OCI-LY7 (cell line): Measurements from ENCODE around the gene AOX1. TPM values are rescaled to one million over a fixed set of nuclear protein-coding genes. Genes with fewer than 3 reads are reported as not detected.

Experiments used
- BruUV-seq: library from RNA; stranded (reverse); fragments of 400-500 nt; replicated peaks from 2 replicates; lab custom pipeline; 2021; lab: Mats Ljungman, UMichigan
- CTCF ChIA-PET: fragments of 300-600 bp; sonication (Branson Sonifier 250); formaldehyde crosslinking; loops from one replicate; lab custom pipeline; 2022; ENCODE audit warnings: antibody characterized with exemption; ENCODE audit not compliant: unreplicated experiment; lab: Charles Lee
- POLR2A ChIA-PET: fragments of 300-600 bp; sonication (Branson Sonifier 250); formaldehyde crosslinking; loops from one replicate; lab custom pipeline; 2022; ENCODE audit warnings: antibody characterized with exemption; lab: Charles Lee
- DNase-seq: peaks from one replicate; pipeline ENCODE4 v3.0.0-alpha.2; 2015; ENCODE audit warnings: low spot score
- H2AFZ ChIP-seq: fragments of 200-600 bp; sonication (generic), shearing (Covaris generic); 2 replicates; pipeline ENCODE4 v1.6.1; 2014; ENCODE audit warnings: mild to moderate bottlenecking, antibody characterized with exemption, low read length, moderate library complexity
- H3K27ac ChIP-seq: fragments of 200-600 bp; sonication (generic); 2 replicates; pipeline ENCODE4 v1.5.1; 2014; ENCODE audit warnings: mixed run types, low read depth, mild to moderate bottlenecking, moderate library complexity, low read length, inconsistent platforms; ENCODE audit not compliant: poor library complexity, severe bottlenecking
- H3K36me3 ChIP-seq: fragments of 200-600 bp; sonication (generic); 2 replicates; pipeline ENCODE4 v1.6.1; 2014; ENCODE audit warnings: mild to moderate bottlenecking, antibody characterized with exemption, low read length, moderate library complexity, mixed read lengths; ENCODE audit not compliant: insufficient read depth
- H3K4me1 ChIP-seq: fragments of 200-600 bp; sonication (generic); 2 replicates; pipeline ENCODE4 v1.5.1; 2014; ENCODE audit warnings: mild to moderate bottlenecking, low read length; ENCODE audit not compliant: insufficient read depth, poor library complexity, severe bottlenecking
- H3K4me2 ChIP-seq: fragments of 200-600 bp; sonication (generic); 2 replicates; pipeline ENCODE4 v1.6.1; 2014; ENCODE audit warnings: mild to moderate bottlenecking, low read length
- H3K4me3 ChIP-seq: fragments of 200-600 bp; sonication (generic); 2 replicates; pipeline ENCODE4 v1.5.1; 2014; ENCODE audit warnings: mild to moderate bottlenecking, low read depth, low read length; ENCODE audit not compliant: poor library complexity, severe bottlenecking
- H3K79me2 ChIP-seq: fragments of 200-600 bp; sonication (generic); 2 replicates; pipeline ENCODE4 v1.6.1; 2016; ENCODE audit warnings: low read depth, mild to moderate bottlenecking, low read length, moderate library complexity, mixed read lengths; ENCODE audit not compliant: insufficient read depth
- H3K9me2 ChIP-seq: fragments of 200-600 bp; sonication (generic); 2 replicates; pipeline ENCODE4 v1.6.1; 2016; ENCODE audit warnings: mild to moderate bottlenecking, low read length, mixed read lengths; ENCODE audit not compliant: insufficient read depth
- H3K9me3 ChIP-seq: fragments of 200-600 bp; sonication (generic); 2 replicates; pipeline ENCODE4 v1.6.1; 2014; ENCODE audit warnings: mild to moderate bottlenecking, mixed run types, low read length, mixed read lengths
- H4K20me1 ChIP-seq: fragments of 200-600 bp; sonication (generic); 2 replicates; pipeline ENCODE4 v1.6.1; 2014; ENCODE audit warnings: mild to moderate bottlenecking, antibody characterized with exemption, low read length, moderate library complexity, mixed read lengths; ENCODE audit not compliant: insufficient read depth
- CTCF ChIP-seq: fragments of 200-600 bp; sonication (generic); conservative IDR thresholded peaks from 2 replicates; pipeline ENCODE4 v1.5.1; 2014; ENCODE audit warnings: mild to moderate bottlenecking, antibody characterized with exemption, low read length, moderate library complexity, mixed read lengths
- EZH2phosphoT487 ChIP-seq: fragments of 200-600 bp; sonication (generic); IDR thresholded peaks from 2 replicates; pipeline ENCODE4 v1.6.1; 2018; ENCODE audit warnings: low read depth, borderline replicate concordance, mild to moderate bottlenecking, mixed run types, antibody characterized with exemption, low read length, moderate library complexity, mixed read lengths
- intact Hi-C: fragments of 100-400 bp; cut with micrococcal nuclease; formaldehyde crosslinking; loops from one replicate; pipeline ENCODE4 v1.10.0; 2022; ENCODE audit not compliant: unreplicated experiment
- total RNA-seq, 2 experiments: library from RNA; depleted of rRNA in 1 of 2; stranded (reverse); fragments of >200 nt in 1 of 2; shearing (Covaris generic) in 1 of 2; gene quantifications; 2 replicates each; pipeline ENCODE4 v1.2.3, GENCODE V29; 2014 to 2022

The AOX1 gene
- total RNA-seq, 2 experiments from 2014 or later: 0.06 TPM; not detected in 1

GRCh38 chr2:200662727-200663126, 76.9 kb downstream of the AOX1 start:
- POLR2A ChIA-PET: interaction anchor here (1.1 kb wide), 1 partner anchor 12 kb away, joined by 5 read pairs; no protein-coding TSS in a partner anchor
- no peak overlapping the region for H2AFZ ChIP-seq
- H3K36me3 ChIP-seq: no peaks in the 10 kb centered on the region
- DNase-seq: no peak
- no peak for TF ChIP-seq EZH2phosphoT487
- no peak for TF ChIP-seq CTCF
- H3K4me2 ChIP-seq: no peak overlapping the region
- no peak overlapping the region for H3K4me3 ChIP-seq
- BruUV-seq: no TSS peak
- no peaks in the 10 kb centered on the region for H4K20me1 ChIP-seq
- intact Hi-C loops: no loop called here
- CTCF ChIA-PET: no interaction called here
- no peaks in the 10 kb centered on the region for H3K79me2 ChIP-seq
- H3K9me2 ChIP-seq: no peaks in the 10 kb centered on the region
- H3K9me3 ChIP-seq: no peaks in the 10 kb centered on the region
- H3K27ac ChIP-seq: no peak overlapping the region
- peaks cover 9% of the 10 kb centered on the region for H3K4me1 ChIP-seq

GRCh38 chr2:200664770-200665494, 79.1 kb downstream of the AOX1 start:
- TF ChIP-seq EZH2phosphoT487: no peak
- TF ChIP-seq CTCF: no peak

More at GRCh38 chr2:200664770-200665494, 79.1 kb downstream of the AOX1 start:
- no peak overlapping the region for H2AFZ ChIP-seq
- H3K4me2 ChIP-seq: no peak overlapping the region
- H3K36me3 ChIP-seq: no peaks in the 10 kb centered on the region
- intact Hi-C loops: no loop called here
- no peaks in the 10 kb centered on the region for H3K9me2 ChIP-seq
- no peak for DNase-seq
- no peaks in the 10 kb centered on the region for H3K79me2 ChIP-seq
- no peak overlapping the region for H3K27ac ChIP-seq
- no peak overlapping the region for H3K4me3 ChIP-seq
- no TSS peak for BruUV-seq
- H3K4me1 ChIP-seq: peaks cover 5% of the 10 kb centered on the region
- no peaks in the 10 kb centered on the region for H3K9me3 ChIP-seq
- H4K20me1 ChIP-seq: no peaks in the 10 kb centered on the region
- ChIA-PET CTCF (interaction anchor here (0.5 kb wide), 1 partner anchor 57 kb away, joined by 3 read pairs; no protein-coding TSS in a partner anchor), POLR2A (interaction anchor here (0.7 to 1.2 kb wide), 2 partner anchors 26 to 724 kb away, joined by 3 read pairs; no protein-coding TSS in a partner anchor)
